SH-SY5Y (cell line): ENCODE results near the gene LRRIQ3.

Experiments used
- GATA2 ChIP-seq: IDR thresholded peaks from 2 replicates; pipeline ENCODE4 v1.6.1; 2011; ENCODE audit warnings: mild to moderate bottlenecking, low read depth, low read length
- GATA3 ChIP-seq: IDR thresholded peaks from 2 replicates; pipeline ENCODE4 v1.6.1; 2011; ENCODE audit warnings: low read depth, mild to moderate bottlenecking, low read length, moderate library complexity

DNA sequence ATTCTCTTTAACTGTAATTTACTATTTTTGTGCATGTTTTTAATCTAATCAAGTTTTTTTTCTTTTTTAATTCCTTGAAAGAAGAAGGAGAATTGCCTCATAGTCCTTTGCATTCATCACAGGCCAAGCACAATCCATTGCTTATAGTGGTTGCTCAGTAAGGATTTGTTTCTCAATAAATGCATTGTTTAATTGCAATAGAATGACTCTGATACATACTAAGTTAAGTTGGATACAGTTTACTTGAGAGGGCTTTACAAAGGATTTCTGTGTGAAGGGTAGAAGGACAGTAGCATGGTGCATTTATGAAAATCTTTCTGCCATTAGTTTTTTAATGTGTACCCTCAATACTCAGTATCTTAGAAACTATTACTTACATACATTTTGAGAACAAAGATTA lies 186.2 kb downstream of the LRRIQ3 start:
- no peak for TF ChIP-seq GATA2
- no peak for TF ChIP-seq GATA3
